ENCODE data around the gene FAIM.
"Not testable (repeated sequence)": the region's sequence is repeated elsewhere in the genome, so short reads cannot be mapped to it uniquely, and the experiment has no call there.

The FAIM gene

DNA sequence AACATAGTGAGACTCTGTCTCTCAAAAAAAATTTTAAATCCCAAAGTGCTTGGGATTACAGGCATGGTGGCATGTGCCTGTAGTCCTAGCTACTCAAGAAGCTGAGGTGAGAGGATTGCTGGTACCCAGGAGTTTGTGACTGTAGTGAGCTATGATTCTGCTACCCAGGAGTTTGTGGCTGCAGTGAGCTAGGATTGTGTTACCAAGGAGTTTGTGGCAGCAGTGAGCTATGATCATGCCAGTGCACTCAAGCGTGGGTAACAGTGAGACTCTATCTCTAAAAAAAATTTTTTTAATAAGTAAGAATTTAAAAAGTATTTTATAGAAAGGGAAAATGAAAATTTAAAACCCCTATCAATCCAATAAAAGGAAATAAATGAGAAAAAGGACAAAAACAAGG lies 69.5 kb downstream of the FAIM start:
- DNase-seq (ENCODE audit: low read depth in 3 of 3, low spot score in 1 of 3): no peak

DNA sequence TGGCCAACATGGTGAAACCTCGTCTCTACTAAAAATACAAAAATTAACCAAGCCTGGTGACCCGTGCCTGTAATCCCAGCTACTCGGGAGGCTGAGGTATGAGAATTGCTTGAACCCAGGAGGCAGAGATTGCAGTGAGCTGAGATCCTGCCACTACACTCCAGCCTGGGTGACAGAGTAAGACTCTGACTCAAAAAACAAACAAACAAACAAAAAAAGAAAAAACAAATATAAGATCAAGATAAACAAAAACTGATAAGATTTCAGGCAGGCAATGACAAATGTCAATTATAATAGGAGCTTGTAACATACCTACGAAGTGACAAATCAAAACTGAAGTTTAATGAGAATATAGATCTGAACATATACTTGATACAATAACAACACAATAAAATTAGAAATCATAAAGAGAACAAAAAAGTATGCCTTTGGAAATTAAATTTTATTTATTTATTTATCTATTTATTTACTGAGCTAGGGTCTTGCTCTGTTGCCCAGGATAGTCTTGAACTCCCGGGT lies 70.4 kb downstream of the FAIM start:
- no peak for DNase-seq (ENCODE audit: low read depth in 3 of 3, low spot score in 1 of 3)

- not testable (repeated sequence) for DNase-seq (ENCODE audit: low read depth in 3 of 3, low spot score in 1 of 3)
Measured at GRCh38 chr3:138680974-138681373, 72.4 kb downstream of the FAIM start.

DNA sequence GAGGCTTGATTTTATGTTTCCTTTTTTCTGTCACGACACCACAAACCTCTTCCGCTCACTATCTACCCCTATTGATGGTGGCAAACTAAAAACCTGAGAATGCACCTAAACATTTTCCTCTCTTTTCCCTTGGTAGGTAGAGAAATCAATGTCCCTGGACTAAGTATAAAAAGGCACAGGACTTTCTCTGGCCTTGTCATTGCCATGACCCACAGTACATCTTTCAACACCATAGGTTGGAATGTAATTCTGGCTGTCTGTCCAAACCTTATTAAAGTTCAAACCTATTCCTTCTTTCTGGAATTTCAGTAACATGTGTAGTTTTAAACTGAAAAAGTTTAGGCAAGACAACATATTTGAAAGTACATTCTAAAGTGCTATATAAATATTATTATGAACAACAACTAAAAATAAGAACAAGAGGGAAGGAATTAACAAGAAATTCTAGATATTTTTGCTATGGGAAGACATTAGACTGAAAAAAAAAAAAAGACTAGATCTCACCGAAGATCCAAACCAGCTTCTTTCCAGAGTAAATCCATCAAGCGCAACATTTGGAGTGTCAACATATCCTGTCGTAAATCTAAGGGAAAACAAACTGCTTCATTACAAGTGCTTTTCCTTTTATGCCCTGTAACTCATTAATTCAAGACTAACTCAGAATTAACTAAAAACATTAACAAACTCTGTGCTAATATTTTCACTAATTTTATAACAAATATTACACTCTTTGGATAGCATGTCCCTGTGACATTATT lies 73.1 kb downstream of the FAIM start:
- no peak for DNase-seq (ENCODE audit: low read depth in 3 of 3, low spot score in 1 of 3)

DNA sequence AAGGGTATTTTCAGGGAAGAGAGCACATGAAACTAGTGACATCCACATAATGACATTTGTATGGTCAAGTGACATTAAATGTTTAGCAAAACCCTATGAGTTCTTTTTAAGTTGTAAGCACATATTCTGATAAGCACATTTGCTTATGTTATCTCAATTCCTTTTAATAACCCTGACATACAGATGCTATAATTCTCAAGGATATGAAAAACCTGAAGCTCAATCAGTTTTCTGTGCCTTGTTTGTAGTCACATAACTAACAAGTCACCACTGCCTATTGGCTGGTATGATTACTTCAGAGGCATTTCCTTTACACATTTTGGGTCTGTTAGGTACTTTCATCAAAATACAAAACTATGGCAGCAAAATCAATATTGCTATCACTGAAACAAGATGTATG lies 74.1 kb downstream of the FAIM start:
- no peak for DNase-seq (ENCODE audit: low read depth in 3 of 3, low spot score in 1 of 3)
